T-helper 2 cell treated with Interferon-gamma antibody and Interleukin-4, amounts not matched to agents 5 μg/mL and 100 μg/mL, for 36 hours (primary cell): ENCODE data around the gene STX1A.
"Not testable (repeated sequence)": the region's sequence is repeated elsewhere in the genome, so short reads cannot be mapped to it uniquely, and the experiment has no call there.

ENCODE experiments used
- DNase-seq: peaks from one replicate; pipeline ENCODE4 v3.0.0; 2021; ENCODE audit warnings: low spot score
- H3K27ac Mint-ChIP-seq: one replicate; pipeline ENCODE4 v1.8.0; 2021; ENCODE audit warnings: mild to moderate bottlenecking, mixed read lengths
- H3K27me3 Mint-ChIP-seq: one replicate; pipeline ENCODE4 v1.8.0; 2021; ENCODE audit warnings: low read depth, mixed read lengths
- H3K36me3 Mint-ChIP-seq: one replicate; pipeline ENCODE4 v1.8.0; 2021; ENCODE audit warnings: low read depth, mixed read lengths
- H3K4me1 Mint-ChIP-seq: one replicate; pipeline ENCODE4 v1.8.0; 2021; ENCODE audit warnings: low read depth, mixed read lengths
- H3K4me3 Mint-ChIP-seq: one replicate; pipeline ENCODE4 v1.8.0; 2022; ENCODE audit warnings: mild to moderate bottlenecking, moderate library complexity, mixed read lengths
- H3K9me3 Mint-ChIP-seq: one replicate; pipeline ENCODE4 v1.8.0; 2021; ENCODE audit warnings: mixed read lengths

Gene STX1A

GRCh38 chr7:73723813-73724212 lies 4.3 kb upstream of the STX1A start:
- Mint-ChIP-seq H3K27ac (no peak overlapping the region), H3K4me1 (peaks cover 6% of the 10 kb centered on the region), H3K36me3 (no peaks in the 10 kb centered on the region), H3K9me3 (no peaks in the 10 kb centered on the region), H3K4me3 (no peak overlapping the region), H3K27me3 (peaks cover 16% of the 10 kb centered on the region)
- DNase-seq, result no peak

- peaks cover 10% of the 10 kb centered on the region for H3K27me3 Mint-ChIP-seq
- no peak for DNase-seq
- peaks cover 11% of the 10 kb centered on the region for H3K4me1 Mint-ChIP-seq
- no peak overlapping the region for H3K4me3 Mint-ChIP-seq
- no peaks in the 10 kb centered on the region for H3K9me3 Mint-ChIP-seq
- no peaks in the 10 kb centered on the region for H3K36me3 Mint-ChIP-seq
- H3K27ac Mint-ChIP-seq, result no peak overlapping the region
Observed at GRCh38 chr7:73722785-73723184, 3.3 kb upstream of the STX1A start.

GRCh38 chr7:73722182-73722581 lies 2.7 kb upstream of the STX1A start:
- not testable (repeated sequence) for H3K27ac Mint-ChIP-seq, DNase-seq, H3K36me3 Mint-ChIP-seq, H3K4me3 Mint-ChIP-seq, H3K9me3 Mint-ChIP-seq
- Mint-ChIP-seq H3K4me1 (peaks cover 14% of the 10 kb centered on the region), H3K27me3 (peaks cover 10% of the 10 kb centered on the region)

GRCh38 chr7:73721377-73721817 lies 1.9 kb upstream of the STX1A start:
- H3K36me3 Mint-ChIP-seq, result peaks cover 5% of the 10 kb centered on the region
- peaks cover 13% of the 10 kb centered on the region for H3K27me3 Mint-ChIP-seq
- H3K9me3 Mint-ChIP-seq, result no peaks in the 10 kb centered on the region
- DNase-seq, result no peak
- peak overlapping the region; percentile 55 for H3K4me3 Mint-ChIP-seq
- H3K27ac Mint-ChIP-seq, result no peak overlapping the region
- peaks cover 19% of the 10 kb centered on the region for H3K4me1 Mint-ChIP-seq

GRCh38 chr7:73720443-73720842 lies 974 bp upstream of the STX1A start:
- peaks cover 13% of the 10 kb centered on the region for H3K27me3 Mint-ChIP-seq
- H3K4me1 Mint-ChIP-seq, result peaks cover 26% of the 10 kb centered on the region
- peak overlapping the region; percentile 67 for H3K27ac Mint-ChIP-seq

GRCh38 chr7:73719806-73720169 lies 319 bp upstream of the STX1A start:
- Mint-ChIP-seq H3K4me1 (peaks cover 27% of the 10 kb centered on the region), H3K9me3 (no peaks in the 10 kb centered on the region), H3K4me3 (peak overlapping the region; percentile 76), H3K27ac (no peak overlapping the region), H3K36me3 (peaks cover 11% of the 10 kb centered on the region), H3K27me3 (peaks cover 13% of the 10 kb centered on the region)
- DNase-seq, result no peak

More at GRCh38 chr7:73720443-73720842, 974 bp upstream of the STX1A start:
- peak overlapping the region; percentile 76 for H3K4me3 Mint-ChIP-seq
- DNase-seq, H3K9me3 Mint-ChIP-seq: not testable (repeated sequence)
- peaks cover 11% of the 10 kb centered on the region for H3K36me3 Mint-ChIP-seq

GRCh38 chr7:73718438-73718881 lies 1.0 kb downstream of the STX1A start:
- peaks cover 13% of the 10 kb centered on the region for H3K27me3 Mint-ChIP-seq
- H3K9me3 Mint-ChIP-seq, result no peaks in the 10 kb centered on the region
- no peak for DNase-seq
- H3K36me3 Mint-ChIP-seq, result peaks cover 11% of the 10 kb centered on the region
- H3K27ac Mint-ChIP-seq, result no peak overlapping the region
- peak overlapping the region; percentile 83 for H3K4me3 Mint-ChIP-seq
- H3K4me1 Mint-ChIP-seq, result peaks cover 27% of the 10 kb centered on the region

- Mint-ChIP-seq H3K36me3 (peaks cover 11% of the 10 kb centered on the region), H3K27me3 (peaks cover 14% of the 10 kb centered on the region), H3K27ac (peak overlapping the region; percentile 78), H3K9me3 (no peaks in the 10 kb centered on the region), H3K4me1 (peaks cover 30% of the 10 kb centered on the region), H3K4me3 (peak overlapping the region; percentile 83)
- peak; percentile 85 for DNase-seq
Observed at GRCh38 chr7:73717991-73718405, 1.5 kb downstream of the STX1A start.

GRCh38 chr7:73717025-73717807 lies 2.3 kb downstream of the STX1A start:
- DNase-seq, result no peak
- Mint-ChIP-seq H3K36me3 (peaks cover 11% of the 10 kb centered on the region), H3K9me3 (no peaks in the 10 kb centered on the region), H3K27me3 (peaks cover 12% of the 10 kb centered on the region), H3K27ac (peak overlapping the region; percentile 78), H3K4me1 (peaks cover 36% of the 10 kb centered on the region), H3K4me3 (peak overlapping the region; percentile 83)

- Mint-ChIP-seq H3K27ac (no peak overlapping the region), H3K36me3 (peaks cover 11% of the 10 kb centered on the region), H3K27me3 (peaks cover 12% of the 10 kb centered on the region), H3K4me3 (peak overlapping the region; percentile 13), H3K9me3 (no peaks in the 10 kb centered on the region), H3K4me1 (peaks cover 36% of the 10 kb centered on the region)
- DNase-seq, result no peak
Observed at GRCh38 chr7:73716318-73716890, 3.1 kb downstream of the STX1A start.

- H3K36me3 Mint-ChIP-seq, result peaks cover 11% of the 10 kb centered on the region
- peaks cover 36% of the 10 kb centered on the region for H3K4me1 Mint-ChIP-seq
- DNase-seq, result peak; percentile 77
- no peaks in the 10 kb centered on the region for H3K9me3 Mint-ChIP-seq
- H3K27ac Mint-ChIP-seq, result no peak overlapping the region
- no peak overlapping the region for H3K4me3 Mint-ChIP-seq
- peaks cover 11% of the 10 kb centered on the region for H3K27me3 Mint-ChIP-seq
Observed at GRCh38 chr7:73715648-73716317, 3.7 kb downstream of the STX1A start.

GRCh38 chr7:73713319-73713718 lies 6.2 kb downstream of the STX1A start:
- peaks cover 11% of the 10 kb centered on the region for H3K36me3 Mint-ChIP-seq
- H3K4me3 Mint-ChIP-seq, DNase-seq, H3K9me3 Mint-ChIP-seq, H3K27me3 Mint-ChIP-seq, H3K27ac Mint-ChIP-seq: not testable (repeated sequence)
- H3K4me1 Mint-ChIP-seq, result peaks cover 30% of the 10 kb centered on the region

GRCh38 chr7:73712773-73713172 lies 6.7 kb downstream of the STX1A start:
- DNase-seq, result no peak
- no peak overlapping the region for H3K4me3 Mint-ChIP-seq
- no peaks in the 10 kb centered on the region for H3K9me3 Mint-ChIP-seq
- no peak overlapping the region for H3K27ac Mint-ChIP-seq
- H3K36me3 Mint-ChIP-seq, result peaks cover 11% of the 10 kb centered on the region
- peaks cover 5% of the 10 kb centered on the region for H3K27me3 Mint-ChIP-seq
- peaks cover 25% of the 10 kb centered on the region for H3K4me1 Mint-ChIP-seq

GRCh38 chr7:73708961-73709549 lies 10.4 kb downstream of the STX1A start:
- DNase-seq, result no peak
- Mint-ChIP-seq H3K27me3 (peaks cover 2% of the 10 kb centered on the region), H3K36me3 (peaks cover 3% of the 10 kb centered on the region), H3K4me3 (no peak overlapping the region), H3K9me3 (no peaks in the 10 kb centered on the region), H3K27ac (no peak overlapping the region), H3K4me1 (peaks cover 10% of the 10 kb centered on the region)
